CD4-positive, alpha-beta memory T cell (primary cell): ENCODE data around the gene NPBWR2. TPM values are rescaled to one million over a fixed set of nuclear protein-coding genes. Genes with fewer than 3 reads are reported as not detected.

Experiments
- CTCF ChIA-PET: fragments of 350-600 bp; sonication (Branson Sonifier 250); formaldehyde crosslinking; loops from one replicate; lab custom pipeline; 2021; ENCODE audit warnings: inconsistent platforms; ENCODE audit not compliant: partially characterized antibody; lab: Charles Lee
- POLR2A ChIA-PET: fragments of 350-600 bp; sonication (Branson Sonifier 250); formaldehyde crosslinking; loops from one replicate; lab custom pipeline; 2021; ENCODE audit not compliant: partially characterized antibody; lab: Charles Lee
- DNase-seq, 5 donors: peaks; one replicate each; pipeline versions ENCODE4 v3.0.0 to v3.0.0-alpha.2; 2020 to 2022; ENCODE audit warnings: mixed read lengths in 1 of 5
- H3K27ac ChIP-seq: one replicate; pipeline ENCODE4 v1.7.0; 2013; ENCODE audit warnings: low read depth, low read length
- H3K27me3 ChIP-seq: 2 replicates; pipeline ENCODE4 v1.7.0; 2013; ENCODE audit warnings: mild to moderate bottlenecking, low read length, moderate library complexity; ENCODE audit not compliant: insufficient read depth
- H3K36me3 ChIP-seq: 2 replicates; pipeline ENCODE4 v1.7.0; 2013; ENCODE audit warnings: mild to moderate bottlenecking, low read length, moderate library complexity; ENCODE audit not compliant: insufficient read depth
- H3K4me1 ChIP-seq: 2 replicates; pipeline ENCODE4 v1.7.0; 2013; ENCODE audit warnings: mild to moderate bottlenecking, low read length, moderate library complexity; ENCODE audit not compliant: insufficient read depth
- H3K4me3 ChIP-seq, 2 donors: one replicate each; pipeline ENCODE4 v1.7.0; 2013; ENCODE audit warnings: low read length in 2 of 2, mild to moderate bottlenecking in 1 of 2
- H3K9me3 ChIP-seq, 2 donors: one replicate each; pipeline ENCODE4 v1.7.0; 2013; ENCODE audit warnings: low read length in 2 of 2, control low read depth in 1 of 2; ENCODE audit not compliant: control insufficient read depth in 1 of 2
- H3K27ac Mint-ChIP-seq, 7 donors: one replicate each; pipeline ENCODE4 v1.8.0; 2020 to 2021; ENCODE audit warnings: mixed read lengths in 7 of 7, mild to moderate bottlenecking in 6 of 7, inconsistent platforms in 3 of 7, moderate library complexity in 3 of 7
- H3K27me3 Mint-ChIP-seq, 2 donors: one replicate each; pipeline ENCODE4 v1.8.0; 2020 to 2021; ENCODE audit warnings: mixed read lengths in 2 of 2
- H3K36me3 Mint-ChIP-seq, 2 donors: one replicate each; pipeline ENCODE4 v1.8.0; 2020 to 2021; ENCODE audit warnings: mixed read lengths in 2 of 2, inconsistent platforms in 1 of 2, mild to moderate bottlenecking in 1 of 2
- H3K4me1 Mint-ChIP-seq, 4 donors: one replicate each; pipeline ENCODE4 v1.8.0; 2020 to 2021; ENCODE audit warnings: mixed read lengths in 4 of 4, mild to moderate bottlenecking in 1 of 4
- H3K4me3 Mint-ChIP-seq, 8 donors: one replicate each; pipeline ENCODE4 v1.8.0; 2020 to 2021; ENCODE audit warnings: mixed read lengths in 8 of 8, mild to moderate bottlenecking in 7 of 8, moderate library complexity in 6 of 8, inconsistent platforms in 3 of 8
- H3K9me3 Mint-ChIP-seq, 8 donors: one replicate each; pipeline ENCODE4 v1.8.0; 2020 to 2021; ENCODE audit warnings: mixed read lengths in 8 of 8, mild to moderate bottlenecking in 5 of 8, inconsistent platforms in 3 of 8, moderate library complexity in 1 of 8
- intact Hi-C: fragments of 100-400 bp; cut with micrococcal nuclease; formaldehyde crosslinking; loops from one replicate; pipeline ENCODE4 v1.15.1; 2023
- polyA plus RNA-seq, 2 donors: library from polyadenylated mRNA; unstranded; fragments of 300-500 nt; fragmentation: Illumina TruSeq; gene quantifications; one replicate each; pipeline ENCODE4 v1.2.3, GENCODE V29; 2021
- total RNA-seq, 2 experiments: library from RNA; stranded (reverse); gene quantifications; one replicate each; pipeline ENCODE4 v1.2.3, GENCODE V29; 2021

NPBWR2 gene
- total and polyA plus RNA-seq, 4 experiments from 2014 or later: not detected

DNA sequence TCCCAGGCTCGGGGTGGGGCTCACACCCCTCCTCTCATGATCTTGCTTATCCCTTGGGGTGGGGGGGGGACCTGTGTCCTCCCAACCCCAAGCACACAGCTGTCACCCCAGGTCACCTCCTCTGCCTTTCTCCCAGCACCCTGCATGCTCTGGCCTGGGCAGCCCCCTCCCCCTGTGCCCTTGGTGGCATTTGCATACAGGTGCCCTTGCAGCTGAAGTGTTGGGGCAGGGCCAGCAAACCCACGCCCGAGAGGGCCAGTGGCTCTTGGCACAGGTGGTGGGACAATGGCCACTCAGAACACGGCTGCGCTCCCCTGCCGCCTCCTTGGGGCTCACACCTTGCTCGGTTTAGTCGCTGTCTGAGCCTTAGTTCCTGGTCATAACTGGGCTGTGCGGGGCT lies 45.5 kb upstream of the NPBWR2 start:
- Mint-ChIP-seq H3K4me3 (no peak overlapping the region), H3K27me3 (peaks cover 3 to 4% of the 10 kb centered on the region in 2 donors)

DNA sequence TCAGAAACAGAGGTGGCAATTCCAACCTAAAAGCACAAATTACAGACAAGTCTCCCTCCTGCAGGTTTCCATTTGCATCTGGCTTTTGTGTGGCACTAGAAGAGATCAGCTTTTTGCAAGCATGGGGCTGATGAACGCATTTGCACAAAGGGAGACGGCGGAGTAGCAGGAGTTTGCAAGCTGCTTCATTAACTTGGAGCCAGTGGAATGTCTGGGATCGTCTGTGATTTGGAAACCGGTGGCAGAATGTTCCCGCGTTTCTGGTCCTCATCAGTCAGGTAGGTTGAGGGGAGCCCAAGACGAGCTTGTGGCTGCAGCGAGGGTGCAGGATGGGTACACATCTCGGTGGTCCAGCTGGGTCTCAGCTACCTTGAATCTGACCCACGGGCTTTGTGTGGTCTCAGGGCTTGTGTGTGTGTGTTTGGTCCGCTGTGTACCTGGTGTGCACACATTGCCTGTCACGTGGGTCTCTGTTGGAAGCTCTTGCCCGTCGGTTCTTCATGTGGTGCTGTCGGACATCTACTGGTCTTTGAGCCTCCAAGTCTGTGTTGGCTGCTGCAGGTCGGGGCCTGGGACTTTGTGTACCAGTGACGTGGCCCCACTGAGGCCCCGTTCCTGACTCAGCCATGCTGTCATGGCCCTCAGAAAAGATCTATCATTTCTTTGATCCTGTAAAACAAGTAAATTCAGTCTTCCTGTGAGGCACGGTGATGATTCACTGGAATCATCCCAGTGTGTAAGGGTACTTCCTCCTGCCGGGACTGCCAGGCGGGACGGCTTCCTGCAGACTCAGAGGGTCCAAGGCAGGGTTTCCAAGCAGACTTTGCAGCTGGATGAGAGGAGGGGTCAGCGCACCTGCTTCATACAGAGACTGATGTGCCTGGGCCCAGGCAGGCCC lies 44.5 kb upstream of the NPBWR2 start:
- no peak overlapping the region for H3K4me3 Mint-ChIP-seq

More for the DNA sequence above, 45.5 kb upstream of the NPBWR2 start:
- Histone ChIP-seq H3K4me3 (no peak overlapping the region), H3K36me3 (no peaks in the 10 kb centered on the region), H3K9me3 (no peaks in the 10 kb centered on the region), H3K27me3 (no peaks in the 10 kb centered on the region), H3K4me1 (no peaks in the 10 kb centered on the region), H3K27ac (no peak overlapping the region)
- intact Hi-C loops: no loop called here
- Mint-ChIP-seq H3K4me1 (no peaks in the 10 kb centered on the region), H3K36me3 (no peaks in the 10 kb centered on the region), H3K9me3 (no peaks in the 10 kb centered on the region), H3K27ac (peak overlapping the region in 1 of 7 donors; percentile 33)
- DNase-seq: no peak
- CTCF ChIA-PET: no interaction called here
- POLR2A ChIA-PET: no interaction called here

DNA sequence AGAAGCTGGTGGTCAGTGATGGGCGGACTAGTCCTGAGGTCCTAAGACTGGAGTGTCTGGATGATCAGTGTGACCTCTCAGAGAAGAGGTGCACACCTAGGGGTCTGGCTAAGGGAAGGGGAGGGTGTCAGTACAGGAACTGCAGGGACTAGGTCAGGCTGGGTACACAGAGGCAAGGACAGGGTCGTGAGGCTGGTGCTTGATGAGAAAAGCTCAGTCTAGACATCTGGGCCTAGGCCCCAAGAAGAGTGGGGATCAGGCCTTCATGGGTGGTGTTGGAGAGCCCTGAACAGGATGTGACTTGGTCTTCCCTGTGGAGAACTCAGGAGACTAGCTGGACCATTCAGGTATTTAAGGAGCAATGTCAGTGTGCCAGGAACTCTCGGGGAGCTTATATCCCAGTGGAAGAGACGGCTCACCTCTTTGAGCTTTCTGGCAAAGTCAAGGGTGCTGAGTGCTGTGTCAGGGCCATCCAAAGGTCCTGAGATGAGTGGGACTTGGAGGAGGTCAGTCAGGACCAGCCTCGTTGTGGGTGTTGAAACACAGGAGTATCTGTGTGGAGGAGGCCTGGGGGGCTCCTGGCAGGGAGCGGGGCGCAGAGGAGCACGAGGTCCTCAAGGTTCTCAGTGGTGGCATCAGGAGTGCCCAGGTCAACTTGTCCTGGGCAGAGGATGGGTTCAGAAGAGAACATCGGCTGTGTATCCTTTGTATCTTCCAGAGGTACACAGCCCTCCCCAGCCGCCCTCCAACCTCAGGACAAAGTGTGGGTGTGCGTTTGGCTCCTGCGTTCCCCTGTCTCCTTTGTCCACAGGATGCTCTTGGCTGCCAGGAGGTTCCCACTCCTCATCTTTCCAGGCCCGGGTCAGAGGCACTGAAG lies 43.6 kb upstream of the NPBWR2 start:
- CTCF ChIA-PET: no interaction called here

More for the DNA sequence above, 44.5 kb upstream of the NPBWR2 start:
- H3K27me3 Mint-ChIP-seq: peaks cover 3 to 4% of the 10 kb centered on the region in 2 donors
- Histone ChIP-seq H3K36me3 (no peaks in the 10 kb centered on the region), H3K27ac (no peak overlapping the region), H3K4me3 (no peak overlapping the region), H3K4me1 (no peaks in the 10 kb centered on the region), H3K9me3 (no peaks in the 10 kb centered on the region), H3K27me3 (no peaks in the 10 kb centered on the region)
- POLR2A ChIA-PET: no interaction called here
- DNase-seq: no peak
- no peaks in the 10 kb centered on the region for H3K36me3 Mint-ChIP-seq
- H3K27ac Mint-ChIP-seq: no peak overlapping the region
- CTCF ChIA-PET: no interaction called here
- H3K9me3 Mint-ChIP-seq: peaks cover 0 to 2% (median 0%) of the 10 kb centered on the region in 8 donors
- H3K4me1 Mint-ChIP-seq: no peaks in the 10 kb centered on the region
- intact Hi-C loops: no loop called here

DNA sequence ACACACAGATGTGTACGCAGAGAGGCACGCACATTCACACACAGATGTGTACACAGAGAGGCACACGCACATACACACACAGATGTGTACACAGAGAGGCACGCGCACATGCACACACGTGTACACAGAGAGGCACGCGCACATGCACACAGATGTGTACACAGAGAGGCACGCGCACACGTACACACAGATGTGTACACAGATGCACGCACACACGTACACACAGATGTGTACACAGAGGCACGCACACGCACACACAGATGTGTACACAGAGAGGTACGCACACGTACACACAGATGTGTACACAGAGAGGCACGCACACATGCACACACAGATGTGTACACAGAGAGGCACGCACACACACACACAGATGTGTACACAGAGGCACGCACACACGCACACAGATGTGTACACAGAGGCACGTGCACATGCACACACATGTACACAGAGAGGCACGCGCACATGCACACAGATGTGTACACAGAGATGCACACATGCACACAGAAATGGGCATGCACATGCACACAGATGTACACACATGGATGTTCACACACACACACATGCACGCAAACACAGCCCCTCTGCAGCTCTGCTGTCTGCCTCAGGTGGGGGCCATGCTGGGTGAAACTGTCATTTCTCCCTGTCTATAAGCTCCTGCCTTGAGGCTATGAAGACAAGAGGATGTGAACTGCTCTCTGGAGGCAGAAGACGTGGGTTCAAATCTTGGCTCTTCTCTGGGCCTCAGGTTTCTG lies 42.6 kb upstream of the NPBWR2 start:
- H3K27ac ChIP-seq: no peak overlapping the region
- H3K4me1 ChIP-seq: no peaks in the 10 kb centered on the region
- DNase-seq: no peak
- no peaks in the 10 kb centered on the region for H3K27me3 ChIP-seq
- H3K4me1 Mint-ChIP-seq: no peaks in the 10 kb centered on the region
- H3K36me3 ChIP-seq: no peaks in the 10 kb centered on the region
- peak overlapping the region in 2 of 7 donors; percentile 37 to 61 for H3K27ac Mint-ChIP-seq
- intact Hi-C loops: no loop called here
- no peaks in the 10 kb centered on the region for H3K36me3 Mint-ChIP-seq
- ChIA-PET POLR2A (no interaction called here), CTCF (no interaction called here)
- H3K9me3 Mint-ChIP-seq: peaks cover 0 to 6% (median 3%) of the 10 kb centered on the region in 8 donors
- H3K27me3 Mint-ChIP-seq: peaks cover 3 to 4% of the 10 kb centered on the region in 2 donors
- no peak overlapping the region for H3K4me3 Mint-ChIP-seq
- H3K4me3 ChIP-seq: no peak overlapping the region
- H3K9me3 ChIP-seq: no peaks in the 10 kb centered on the region

More for the DNA sequence above, 43.6 kb upstream of the NPBWR2 start:
- Histone ChIP-seq H3K4me1 (no peaks in the 10 kb centered on the region), H3K4me3 (no peak overlapping the region), H3K36me3 (no peaks in the 10 kb centered on the region), H3K9me3 (no peaks in the 10 kb centered on the region), H3K27ac (no peak overlapping the region), H3K27me3 (no peaks in the 10 kb centered on the region)
- no peak overlapping the region for H3K4me3 Mint-ChIP-seq
- no peaks in the 10 kb centered on the region for H3K4me1 Mint-ChIP-seq
- H3K36me3 Mint-ChIP-seq: no peaks in the 10 kb centered on the region
- POLR2A ChIA-PET: no interaction called here
- intact Hi-C loops: no loop called here
- peak overlapping the region in 2 of 7 donors; percentile 6 to 61 for H3K27ac Mint-ChIP-seq
- H3K9me3 Mint-ChIP-seq: peaks cover 0 to 2% (median 0%) of the 10 kb centered on the region in 8 donors
- peaks cover 3 to 4% of the 10 kb centered on the region in 2 donors for H3K27me3 Mint-ChIP-seq
- DNase-seq: no peak

DNA sequence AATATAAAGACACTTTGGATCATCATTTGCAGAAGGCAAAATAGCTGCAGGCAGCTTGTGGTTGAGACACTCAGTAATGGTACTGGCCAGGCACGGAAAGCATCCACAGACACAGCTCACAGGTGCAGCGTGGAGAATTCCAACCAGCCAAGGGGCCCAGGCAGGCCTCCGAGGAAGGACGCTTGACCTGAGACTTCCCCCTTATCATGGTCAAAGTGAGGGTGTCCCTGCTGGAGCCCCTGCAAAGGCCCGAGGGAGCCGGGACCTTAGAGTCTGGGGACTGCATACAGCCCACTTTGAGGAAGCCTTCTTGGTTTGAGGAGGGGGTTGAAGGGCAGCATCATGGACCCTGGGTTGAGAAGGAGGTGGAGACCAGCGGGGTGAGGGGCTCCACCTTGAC lies 41.8 kb upstream of the NPBWR2 start:
- DNase-seq: no peak
- Histone ChIP-seq H3K27ac (no peak overlapping the region), H3K27me3 (no peaks in the 10 kb centered on the region), H3K9me3 (no peaks in the 10 kb centered on the region), H3K4me1 (no peaks in the 10 kb centered on the region), H3K36me3 (no peaks in the 10 kb centered on the region), H3K4me3 (no peak overlapping the region)
- Mint-ChIP-seq H3K27ac (no peak overlapping the region), H3K36me3 (no peaks in the 10 kb centered on the region), H3K9me3 (peaks cover 0 to 12% (median 9%) of the 10 kb centered on the region in 8 donors), H3K27me3 (peaks cover 3 to 6% of the 10 kb centered on the region in 2 donors), H3K4me3 (no peak overlapping the region), H3K4me1 (peaks cover 0 to 1% (median 0%) of the 10 kb centered on the region in 4 donors)
- ChIA-PET CTCF (interaction anchor here (0.6 to 1.5 kb wide), 2 partner anchors 28 to 712 kb away, joined by 3 to 5 read pairs; no protein-coding TSS in a partner anchor), POLR2A (no interaction called here)
- intact Hi-C loops: no loop called here

DNA sequence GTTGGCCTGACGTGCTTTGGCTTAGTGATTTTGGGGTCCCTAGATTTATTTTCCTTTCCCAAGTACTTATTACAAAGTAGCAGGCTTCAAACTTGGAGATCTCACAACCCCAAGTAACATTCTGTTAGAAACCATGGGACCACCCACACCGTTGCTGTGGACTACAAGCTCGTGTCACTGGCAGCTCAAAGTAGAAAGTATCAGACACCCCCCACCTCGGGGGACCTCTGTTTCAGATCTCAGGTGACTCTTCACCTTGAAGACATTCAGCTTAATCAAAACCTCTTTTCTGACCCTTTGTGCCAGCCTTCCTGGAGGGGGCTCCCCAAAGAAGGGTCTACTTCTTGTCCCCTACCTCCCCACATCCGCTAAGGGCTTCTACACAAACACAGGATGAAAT lies 41.2 kb upstream of the NPBWR2 start:
- H3K36me3 Mint-ChIP-seq: no peaks in the 10 kb centered on the region
- H3K9me3 Mint-ChIP-seq: peaks cover 0 to 13% (median 9%) of the 10 kb centered on the region in 8 donors
- Histone ChIP-seq H3K4me3 (no peak overlapping the region), H3K9me3 (no peaks in the 10 kb centered on the region), H3K36me3 (no peaks in the 10 kb centered on the region), H3K4me1 (no peaks in the 10 kb centered on the region), H3K27ac (no peak overlapping the region), H3K27me3 (no peaks in the 10 kb centered on the region)
- H3K4me3 Mint-ChIP-seq: no peak overlapping the region
- POLR2A ChIA-PET: no interaction called here
- H3K4me1 Mint-ChIP-seq: peaks cover 0 to 1% (median 0%) of the 10 kb centered on the region in 4 donors
- CTCF ChIA-PET: interaction anchor here (1.5 kb wide), 1 partner anchor 28 kb away, joined by 5 read pairs; no protein-coding TSS in a partner anchor
- DNase-seq: no peak
- H3K27me3 Mint-ChIP-seq: peaks cover 3 to 6% of the 10 kb centered on the region in 2 donors
- intact Hi-C loops: no loop called here
- no peak overlapping the region for H3K27ac Mint-ChIP-seq
